Skin of body (tissue), 2 donors: ENCODE measurements around the gene FBXL7. TPM values are rescaled to one million over a fixed set of nuclear protein-coding genes. Genes with fewer than 3 reads are reported as not detected.

ENCODE experiments used
- DNase-seq: peaks from one replicate; lab custom pipeline; 2025; lab: John Stamatoyannopoulos, UW
- total RNA-seq: library from RNA; depleted of rRNA; stranded (reverse); fragments of >200 nt; gene quantifications from one replicate; pipeline ENCODE4 v1.2.3, GENCODE V29; 2014

The FBXL7 gene
- 8.6 TPM for total RNA-seq

DNA sequence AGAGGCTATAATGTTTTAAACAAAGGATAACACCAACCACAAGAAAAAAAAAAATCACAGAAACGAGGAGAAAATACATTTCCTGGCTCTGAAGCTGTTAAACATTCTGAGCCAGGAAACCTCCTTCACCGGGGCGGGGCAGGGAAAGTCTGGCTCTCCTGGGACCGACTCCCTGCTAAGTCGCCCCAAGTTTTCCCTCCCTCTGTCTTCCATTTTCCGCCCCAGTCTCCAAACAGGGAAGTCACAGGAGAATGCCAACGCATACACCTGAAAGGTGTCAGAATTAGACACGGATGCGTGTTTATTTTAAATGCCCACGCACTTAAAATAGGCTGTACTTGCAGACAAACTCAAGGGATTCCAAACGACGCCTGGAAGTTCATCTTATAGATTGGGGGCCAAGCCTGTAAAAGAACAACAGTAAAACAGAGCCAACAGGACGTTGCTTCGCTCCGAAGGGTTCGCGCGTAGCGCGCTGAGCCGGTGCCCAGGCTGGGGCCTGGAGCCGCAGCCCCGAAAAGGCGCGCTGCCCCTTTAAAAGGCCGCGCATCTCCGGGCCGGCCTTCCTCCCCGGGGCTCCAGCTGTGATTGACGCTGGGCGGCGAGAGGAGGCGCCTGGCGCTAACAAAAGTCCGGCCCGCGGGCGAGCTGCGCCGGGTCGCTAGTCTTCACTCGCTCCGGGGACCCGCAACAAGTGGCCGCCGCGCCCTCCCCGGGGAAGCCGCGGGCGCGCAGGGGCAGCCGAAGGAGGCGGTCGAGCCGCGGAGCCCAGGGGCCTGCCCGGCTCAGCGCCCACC lies at the start of gene FBXL7:
Gene FBXL7 (plus strand): TSS at position 653 of the 797 bp plus-strand sequence.
- peak; percentile 83 for DNase-seq

DNA sequence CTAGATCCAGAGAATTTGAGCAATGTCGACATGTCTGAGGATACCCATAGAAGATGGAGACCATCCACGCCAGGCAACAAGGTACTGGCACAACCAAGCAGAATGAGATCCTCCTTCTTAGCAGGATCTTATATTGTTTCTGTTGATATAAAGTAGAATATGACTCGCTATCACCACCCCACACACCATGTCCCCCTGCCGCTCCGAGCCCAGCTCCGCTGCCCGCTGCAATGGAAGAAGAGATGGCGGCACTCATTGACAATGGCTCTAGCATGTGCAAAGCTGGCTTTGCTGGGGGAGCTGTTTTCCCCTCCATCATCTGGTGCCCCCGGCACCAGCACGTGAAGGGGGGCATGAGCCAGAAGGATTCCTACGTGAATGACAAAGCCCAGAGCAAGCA lies 49.5 kb upstream of the FBXL7 start:
- DNase-seq: no peak

DNA sequence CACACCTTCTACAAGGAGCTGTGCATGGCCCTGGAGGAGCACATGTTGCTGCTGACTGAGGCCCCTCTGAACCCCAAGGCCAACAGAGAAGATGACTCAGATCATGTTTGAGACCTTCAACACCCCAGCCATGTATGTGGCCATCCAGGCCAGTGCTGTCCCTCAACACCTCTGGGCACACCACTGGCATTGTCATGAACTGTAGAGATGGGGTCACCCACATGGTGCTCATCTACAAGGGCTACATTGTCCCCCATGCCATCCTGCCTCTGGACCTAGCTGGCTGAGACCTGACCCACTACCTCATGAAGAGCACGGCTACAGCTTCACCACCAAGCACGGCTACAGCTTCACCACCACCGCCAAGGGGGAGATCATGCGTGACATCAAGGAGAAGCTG lies 49.0 kb upstream of the FBXL7 start:
- DNase-seq: no peak

DNA sequence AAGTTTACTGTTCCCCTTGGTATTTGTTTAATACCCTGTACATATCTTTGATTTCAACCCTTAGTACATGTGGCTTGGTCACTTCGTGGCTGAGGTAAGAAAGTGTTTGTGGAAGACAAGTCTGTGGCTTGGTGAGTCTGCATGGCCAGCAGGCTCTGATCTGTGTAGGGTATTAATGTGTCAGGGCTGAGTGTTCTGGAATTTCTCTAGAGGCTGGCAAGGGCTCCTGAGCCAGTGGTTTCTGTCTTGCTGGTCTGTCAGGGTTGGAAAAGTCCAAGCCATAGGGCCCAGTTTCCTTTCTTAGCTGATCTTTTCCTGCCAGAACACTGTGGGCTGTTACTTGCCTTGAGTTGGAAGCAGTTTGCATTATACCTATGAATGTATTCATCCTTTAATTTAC lies 48.0 kb upstream of the FBXL7 start:
- DNase-seq: no peak

DNA sequence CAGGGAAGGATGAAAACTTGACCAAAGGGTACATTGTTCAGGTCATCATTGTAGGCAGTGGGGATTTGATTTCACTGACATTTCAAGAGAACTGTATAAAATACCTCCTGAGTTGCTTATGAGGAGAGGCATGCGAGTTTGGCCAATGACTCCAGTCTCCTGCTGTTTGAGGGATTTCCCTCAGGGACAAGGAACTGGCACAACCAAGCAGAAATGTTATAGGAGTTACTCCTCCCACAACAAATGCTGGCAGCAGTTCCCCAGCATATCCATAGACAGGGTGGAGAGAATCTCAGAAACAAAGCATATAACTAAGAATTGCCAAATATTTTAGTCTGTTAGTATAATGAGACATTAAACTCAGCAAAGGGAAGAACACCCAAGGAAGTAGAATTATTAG lies 47.2 kb upstream of the FBXL7 start:
- peak; percentile 51 for DNase-seq

DNA sequence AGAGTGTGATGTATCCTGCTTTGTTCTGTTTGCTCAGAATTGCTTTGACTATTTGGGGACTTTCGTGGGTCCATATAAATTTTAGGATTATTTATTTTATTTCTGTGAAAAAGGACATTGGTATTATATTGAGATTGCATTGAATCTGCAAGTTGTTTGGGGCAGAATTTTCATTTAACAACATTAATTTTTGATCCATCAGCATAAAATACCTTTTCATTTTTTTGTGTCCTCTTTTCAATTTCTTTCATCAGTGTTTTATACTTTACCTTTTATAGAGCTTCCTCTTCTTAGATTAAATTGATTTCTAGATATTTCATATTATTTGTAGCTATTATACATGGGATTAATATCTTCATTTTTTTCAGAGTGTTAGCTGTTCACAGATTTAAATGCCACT lies 40.8 kb upstream of the FBXL7 start:
- DNase-seq: no peak

DNA sequence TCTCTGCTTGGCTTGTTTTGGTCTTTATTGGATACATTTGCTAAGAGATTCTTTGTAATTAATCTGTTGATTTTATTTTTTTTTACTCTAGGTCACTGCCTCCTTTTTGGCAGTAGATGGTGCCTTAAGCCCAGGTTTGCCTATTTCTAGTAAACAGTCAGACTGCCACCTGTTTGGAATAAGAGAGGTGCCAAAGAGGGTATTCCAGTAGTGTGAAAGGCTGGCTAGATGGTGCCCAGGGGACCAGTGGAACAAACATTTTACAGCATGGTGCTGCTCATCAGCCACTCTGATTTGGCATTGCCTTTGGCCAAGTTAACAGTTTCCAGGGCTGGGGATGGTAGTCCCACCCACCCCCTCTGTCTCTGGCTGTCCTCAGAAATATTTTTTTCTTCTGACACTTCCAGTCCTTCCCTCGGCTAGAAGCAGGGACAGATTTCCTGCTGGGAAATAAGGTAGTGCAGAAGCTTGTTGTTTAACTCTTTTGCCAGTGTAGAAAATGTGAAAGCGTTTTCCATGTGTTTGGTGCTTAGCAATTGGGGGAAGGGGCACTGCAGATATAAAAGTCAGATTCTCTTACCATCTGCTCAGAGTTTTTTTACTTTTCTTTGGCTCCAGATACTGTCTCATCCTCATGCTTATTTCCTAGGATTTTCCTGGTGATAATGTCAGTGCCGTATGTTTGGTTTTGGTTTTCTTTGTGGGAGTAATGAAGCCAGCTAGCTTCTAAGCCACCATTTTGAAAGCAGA lies 36.6 kb upstream of the FBXL7 start:
- no peak for DNase-seq

DNA sequence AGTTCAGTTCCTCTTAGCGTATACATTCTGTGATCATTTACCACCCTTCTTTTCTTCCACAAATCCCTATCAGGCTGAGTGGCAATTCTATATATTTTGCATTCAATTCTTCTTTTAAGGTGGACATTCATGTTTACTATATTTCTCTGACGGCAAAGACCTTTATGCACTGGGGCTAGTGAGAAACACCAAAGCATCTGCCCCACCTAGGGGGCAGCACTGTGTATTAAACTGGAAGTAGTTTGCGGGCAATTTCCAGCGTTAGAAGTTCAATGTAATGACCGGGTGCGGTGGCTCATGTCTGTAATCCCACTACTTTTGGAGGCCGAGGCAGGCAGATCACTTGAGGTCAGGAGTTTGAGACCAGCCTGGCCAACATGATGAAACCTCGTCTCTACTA lies 27.9 kb upstream of the FBXL7 start:
- no peak for DNase-seq

DNA sequence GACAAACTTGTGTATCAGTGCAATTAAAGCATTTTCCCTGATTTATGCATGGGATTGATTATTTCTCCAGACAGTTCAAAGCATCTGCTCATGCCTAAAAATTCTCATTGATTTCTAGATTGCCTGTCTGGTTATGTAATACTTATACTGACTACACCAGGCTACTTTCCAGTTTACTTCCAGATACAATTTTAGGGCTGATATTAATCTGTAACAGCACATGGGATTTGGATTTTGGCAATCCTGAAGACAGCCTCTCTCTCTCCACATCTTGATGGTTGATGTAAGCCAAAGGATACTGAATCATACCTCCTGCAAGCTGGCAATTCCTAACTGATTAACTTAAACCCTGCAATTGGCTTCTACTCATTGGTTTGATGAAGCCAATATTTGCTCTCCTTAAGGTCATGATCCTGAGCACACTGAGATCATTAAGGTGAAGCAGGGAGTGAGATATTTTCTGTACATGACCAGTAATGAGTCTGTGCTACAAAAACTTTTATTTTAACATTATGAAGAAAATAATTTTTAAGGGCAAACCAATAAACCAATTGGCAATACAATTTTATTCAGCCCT lies 25.7 kb upstream of the FBXL7 start:
- DNase-seq: peak; percentile 60

DNA sequence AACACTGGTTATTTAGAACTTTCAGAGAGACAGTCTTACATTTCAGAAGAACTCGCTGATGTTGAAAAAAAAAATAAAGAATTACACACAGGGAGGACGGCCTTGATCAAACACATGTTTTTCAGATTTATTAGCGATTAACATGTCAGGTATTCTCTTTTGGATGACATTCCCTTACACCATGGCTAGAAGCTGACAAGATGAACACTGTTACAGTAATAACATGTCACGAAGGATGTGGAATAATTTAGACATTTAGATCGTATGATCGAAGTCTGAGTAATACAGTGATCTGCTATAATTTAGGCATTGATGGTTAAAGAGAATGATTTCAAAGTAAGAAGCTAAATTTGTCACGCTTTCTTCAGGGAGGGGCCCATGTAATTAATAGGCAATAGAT lies 24.6 kb upstream of the FBXL7 start:
- no peak for DNase-seq

DNA sequence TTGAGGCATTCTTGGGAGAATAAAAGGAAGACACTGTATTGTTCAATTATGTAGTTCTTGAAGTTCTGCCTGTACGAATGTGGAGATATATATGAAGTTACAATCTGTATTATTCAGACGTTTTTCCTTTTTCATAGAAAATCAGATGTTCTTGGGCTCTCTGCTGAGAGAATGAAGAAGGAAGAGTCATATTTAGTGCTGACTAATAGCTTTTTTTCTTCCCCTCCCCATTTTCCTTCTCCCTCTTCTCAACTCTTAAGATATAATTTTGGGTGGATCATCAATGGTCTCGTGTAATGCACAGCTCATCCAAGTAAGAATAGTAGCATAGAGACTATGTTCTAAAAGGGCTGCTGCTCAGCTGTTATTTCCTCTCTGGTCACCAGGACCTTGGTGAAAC lies 23.0 kb upstream of the FBXL7 start:
- no peak for DNase-seq

DNA sequence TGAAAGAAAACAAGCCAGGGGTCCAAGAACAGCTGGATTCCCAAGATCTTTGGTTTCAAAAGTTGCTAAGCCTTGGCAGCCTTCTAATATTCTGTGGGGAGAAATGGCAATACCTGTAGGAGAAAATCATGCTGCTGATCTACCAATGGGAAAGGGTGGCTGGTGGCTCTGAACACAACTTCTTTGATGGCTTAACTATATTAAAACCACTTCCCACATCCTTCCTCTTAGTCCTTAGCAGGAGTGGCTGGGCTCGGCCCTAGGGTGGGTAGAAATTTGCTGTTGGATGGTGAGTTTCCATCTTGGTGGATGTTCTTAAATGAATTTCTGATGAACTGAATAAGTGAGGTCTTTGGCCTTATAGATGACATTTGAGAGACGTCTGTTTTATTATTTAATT lies 19.5 kb upstream of the FBXL7 start:
- DNase-seq: no peak

DNA sequence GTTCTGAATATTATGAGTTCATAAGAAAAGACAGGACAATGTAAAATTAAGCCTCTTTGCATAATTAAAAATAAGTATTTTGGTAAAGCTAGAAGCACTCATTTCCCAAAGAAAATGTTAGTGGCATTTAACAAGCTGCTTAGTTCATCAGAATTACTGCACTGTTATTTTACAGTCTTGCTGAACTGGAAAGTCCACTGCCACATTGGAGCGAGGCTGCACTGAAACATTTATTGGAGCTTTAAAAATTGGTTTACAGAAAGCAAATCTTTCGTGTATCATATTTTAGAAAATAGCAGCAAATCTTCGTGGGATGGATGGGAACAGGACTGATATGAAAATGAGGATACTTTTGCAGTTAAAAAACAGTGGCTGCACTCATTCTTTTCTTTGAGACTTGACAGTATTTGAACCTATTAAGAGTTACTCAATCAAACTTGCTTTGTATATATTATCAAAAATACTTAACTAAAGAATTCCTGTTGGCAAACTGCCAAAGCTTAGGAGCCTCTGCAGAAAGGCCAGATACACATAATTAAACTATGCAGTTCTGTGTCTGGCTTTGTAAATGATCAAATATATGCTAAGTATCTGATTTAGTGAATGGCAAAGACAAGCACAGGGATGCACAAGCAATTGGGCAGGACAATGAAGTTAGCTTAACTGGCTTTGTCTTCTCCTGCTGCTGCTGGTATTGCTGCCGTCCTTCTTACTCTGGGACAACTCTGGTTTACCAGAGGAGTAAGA lies 16.5 kb upstream of the FBXL7 start:
- no peak for DNase-seq

DNA sequence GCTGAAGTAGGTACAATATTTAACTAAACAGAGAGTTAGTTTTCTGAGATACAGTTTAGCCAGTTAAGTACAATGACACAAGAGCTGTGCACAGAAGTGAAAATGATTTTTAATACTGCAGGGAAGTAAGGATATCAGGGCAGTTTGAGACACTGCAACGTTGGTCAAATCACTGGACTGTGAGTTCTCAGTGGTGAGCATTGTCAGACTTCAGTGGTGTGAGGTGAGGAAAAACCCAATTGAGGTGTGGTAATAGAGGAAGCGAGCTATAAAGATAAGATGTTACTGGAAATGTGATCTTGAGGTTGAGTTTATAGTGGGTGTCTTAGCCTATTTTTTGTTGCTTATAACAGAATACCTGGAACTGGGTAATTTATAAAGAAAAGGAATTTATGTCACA lies 12.8 kb upstream of the FBXL7 start:
- no peak for DNase-seq

DNA sequence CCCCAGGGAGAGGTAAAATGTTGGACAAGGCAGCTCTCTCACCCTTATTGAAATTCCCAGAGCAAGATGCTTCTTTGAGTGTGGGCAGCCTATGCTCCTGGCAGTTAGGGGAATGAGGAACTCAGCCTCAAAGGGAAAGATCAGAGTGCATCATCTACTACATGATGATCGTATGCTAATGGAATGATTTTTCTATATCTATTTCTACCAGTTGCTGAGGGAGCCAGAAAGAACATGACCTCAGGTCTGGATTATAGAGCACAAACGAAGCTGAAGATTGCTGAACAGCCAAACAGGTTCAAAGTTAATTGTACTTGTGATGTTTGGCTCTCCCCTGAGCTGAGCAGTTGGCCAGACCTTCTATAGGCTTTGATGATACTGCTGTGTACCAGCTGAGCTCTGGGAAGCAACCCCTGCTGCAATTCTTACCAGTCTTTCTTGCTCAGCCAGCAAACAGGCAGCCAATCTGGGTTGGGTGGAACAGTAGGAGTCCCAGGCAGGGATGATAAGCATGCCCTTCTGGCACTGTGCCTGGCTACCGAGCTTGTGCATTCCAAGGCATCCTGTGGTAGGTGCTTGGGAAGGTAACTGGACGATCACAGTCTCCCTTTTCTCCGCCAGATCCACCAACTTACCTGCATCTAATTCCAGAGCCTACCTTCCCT lies 10.3 kb upstream of the FBXL7 start:
- no peak for DNase-seq

DNA sequence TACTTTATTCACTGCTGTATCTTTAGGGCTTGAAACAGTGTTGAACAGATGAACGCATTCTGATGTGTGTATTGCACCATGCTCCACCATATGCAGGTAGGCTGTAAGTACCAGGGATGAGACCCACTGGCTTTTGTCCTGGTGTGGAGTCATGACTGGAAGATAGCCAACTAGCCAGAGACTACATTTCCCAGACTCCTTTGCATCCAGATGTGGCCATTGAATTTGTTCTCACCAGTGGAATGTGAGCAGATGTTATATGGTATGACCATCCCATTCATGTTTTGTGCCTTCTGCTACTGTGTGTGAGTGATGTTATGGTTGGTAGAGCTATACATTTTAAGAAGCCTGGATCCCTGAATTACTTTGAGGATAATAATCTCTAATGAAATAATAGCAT lies 7.4 kb upstream of the FBXL7 start:
- no peak for DNase-seq

DNA sequence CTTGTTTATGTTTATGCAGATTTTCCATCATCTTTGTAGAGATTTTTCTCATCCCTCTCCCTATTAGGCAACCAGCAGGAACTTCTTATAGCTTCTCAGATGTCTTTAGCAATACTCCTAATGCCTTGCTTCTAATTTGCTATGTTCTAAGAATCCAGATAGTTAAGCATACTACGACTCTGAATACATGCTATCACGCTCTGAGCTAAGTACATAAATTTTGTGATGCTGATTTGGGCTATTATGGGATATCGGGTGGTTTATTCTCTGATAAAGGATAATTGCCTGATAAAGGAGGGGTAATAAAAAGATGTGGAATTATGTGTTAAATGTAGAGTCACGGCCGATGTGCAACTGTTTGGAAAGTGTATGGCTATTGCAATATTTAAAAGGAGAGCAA lies 6.5 kb upstream of the FBXL7 start:
- no peak for DNase-seq

DNA sequence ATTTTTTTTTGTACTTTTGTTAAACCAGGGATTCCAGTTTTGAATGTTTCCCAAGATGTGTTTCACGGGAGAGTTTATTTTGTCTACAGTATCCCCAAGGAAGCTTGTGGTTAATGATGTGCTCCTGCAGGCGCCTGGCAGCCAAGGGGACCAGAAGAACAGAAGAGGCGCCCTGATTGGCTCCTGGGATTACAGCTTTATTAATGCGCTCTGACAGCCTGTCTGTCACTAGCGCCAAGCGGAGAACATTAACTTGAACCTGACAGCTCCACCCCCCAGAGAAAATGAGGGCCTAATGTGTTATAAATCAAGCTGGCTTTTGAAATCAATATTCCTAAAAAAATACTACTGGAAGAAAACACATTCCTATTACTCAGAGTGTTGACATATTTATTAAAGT lies 5.0 kb upstream of the FBXL7 start:
- DNase-seq: no peak

DNA sequence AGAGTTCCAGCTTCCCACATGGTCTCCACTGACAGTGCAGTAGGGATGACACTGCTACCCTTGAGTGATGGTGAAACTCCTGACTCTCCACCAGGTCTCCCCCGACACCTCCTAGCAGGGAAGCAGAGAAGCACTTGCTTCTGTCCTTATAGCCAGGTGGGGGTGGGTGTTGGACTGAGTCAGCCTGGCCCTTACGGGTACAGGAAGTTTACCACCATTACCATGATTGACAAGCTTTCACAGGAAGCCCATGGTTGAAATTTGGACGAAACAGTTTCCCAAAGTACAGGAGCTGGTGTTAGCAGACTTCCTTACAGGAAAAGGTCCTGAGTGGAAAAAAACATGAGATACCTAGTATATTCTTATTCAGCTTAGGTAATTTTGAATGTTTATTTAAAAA lies 3.1 kb upstream of the FBXL7 start:
- no peak for DNase-seq

DNA sequence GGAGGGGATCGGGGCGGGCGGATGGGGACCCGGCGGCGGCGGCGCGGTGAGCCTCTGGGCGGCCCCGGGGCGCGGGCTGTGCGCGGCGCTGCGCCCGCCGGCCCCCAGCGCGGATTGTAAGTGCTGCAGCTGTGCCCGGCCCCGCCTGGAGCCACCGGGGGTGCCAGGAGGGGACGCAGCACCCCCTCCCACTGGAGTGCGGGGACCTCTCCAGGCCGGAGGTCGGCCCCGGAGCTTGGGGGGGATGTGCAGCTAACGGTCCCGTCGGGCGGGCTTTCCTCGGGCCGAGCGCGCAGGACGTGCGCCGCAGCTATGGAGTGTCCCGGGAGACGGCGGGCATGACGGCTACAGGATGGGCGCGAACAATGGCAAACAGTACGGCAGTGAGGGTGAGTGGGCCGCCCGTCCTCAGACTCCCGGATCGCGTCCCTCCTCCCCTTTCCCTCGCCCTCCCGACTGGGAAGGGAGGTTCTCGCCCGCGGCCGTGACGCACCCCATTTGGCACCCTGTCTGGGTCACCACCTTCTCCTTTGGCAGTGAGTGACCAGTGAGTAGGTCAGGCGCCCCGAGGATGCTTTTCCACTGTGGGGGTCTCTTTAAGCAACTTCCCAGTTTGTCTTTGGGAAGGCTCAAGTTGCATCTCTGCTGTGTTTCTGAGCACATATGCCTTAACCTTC lies 483 bp downstream of the FBXL7 start:
- peak; percentile 38 for DNase-seq
